ENCODE results near the gene PIK3R5. TPM values are rescaled to one million over a fixed set of nuclear protein-coding genes. Genes with fewer than 3 reads are reported as not detected.

PIK3R5 gene
- total RNA-seq, 1 experiment from 2014 or later = 5.9 TPM

- TF ChIP-seq, protein P1, sequence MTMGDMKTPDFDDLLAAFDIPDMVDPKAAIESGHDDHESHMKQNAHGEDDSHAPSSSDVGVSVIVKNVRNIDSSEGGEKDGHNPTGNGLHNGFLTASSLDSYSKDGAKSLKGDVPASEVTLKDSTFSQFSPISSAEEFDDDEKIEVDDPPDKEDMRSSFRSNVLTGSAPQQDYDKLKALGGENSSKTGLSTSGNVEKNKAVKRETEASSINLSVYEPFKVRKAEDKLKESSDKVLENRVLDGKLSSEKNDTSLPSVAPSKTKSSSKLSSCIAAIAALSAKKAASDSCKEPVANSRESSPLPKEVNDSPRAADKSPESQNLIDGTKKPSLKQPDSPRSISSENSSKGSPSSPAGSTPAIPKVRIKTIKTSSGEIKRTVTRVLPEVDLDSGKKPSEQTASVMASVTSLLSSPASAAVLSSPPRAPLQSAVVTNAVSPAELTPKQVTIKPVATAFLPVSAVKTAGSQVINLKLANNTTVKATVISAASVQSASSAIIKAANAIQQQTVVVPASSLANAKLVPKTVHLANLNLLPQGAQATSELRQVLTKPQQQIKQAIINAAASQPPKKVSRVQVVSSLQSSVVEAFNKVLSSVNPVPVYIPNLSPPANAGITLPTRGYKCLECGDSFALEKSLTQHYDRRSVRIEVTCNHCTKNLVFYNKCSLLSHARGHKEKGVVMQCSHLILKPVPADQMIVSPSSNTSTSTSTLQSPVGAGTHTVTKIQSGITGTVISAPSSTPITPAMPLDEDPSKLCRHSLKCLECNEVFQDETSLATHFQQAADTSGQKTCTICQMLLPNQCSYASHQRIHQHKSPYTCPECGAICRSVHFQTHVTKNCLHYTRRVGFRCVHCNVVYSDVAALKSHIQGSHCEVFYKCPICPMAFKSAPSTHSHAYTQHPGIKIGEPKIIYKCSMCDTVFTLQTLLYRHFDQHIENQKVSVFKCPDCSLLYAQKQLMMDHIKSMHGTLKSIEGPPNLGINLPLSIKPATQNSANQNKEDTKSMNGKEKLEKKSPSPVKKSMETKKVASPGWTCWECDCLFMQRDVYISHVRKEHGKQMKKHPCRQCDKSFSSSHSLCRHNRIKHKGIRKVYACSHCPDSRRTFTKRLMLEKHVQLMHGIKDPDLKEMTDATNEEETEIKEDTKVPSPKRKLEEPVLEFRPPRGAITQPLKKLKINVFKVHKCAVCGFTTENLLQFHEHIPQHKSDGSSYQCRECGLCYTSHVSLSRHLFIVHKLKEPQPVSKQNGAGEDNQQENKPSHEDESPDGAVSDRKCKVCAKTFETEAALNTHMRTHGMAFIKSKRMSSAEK (CRISPR knock-in tag; IDR thresholded peaks at IDR 0.05; ENCODE audit: borderline replicate concordance) = no peak
- TF ChIP-seq TCF7 (CRISPR knock-in tag; IDR thresholded peaks at IDR 0.05; ENCODE audit: low read depth) = no peak
- TF ChIP-seq, protein P2, sequence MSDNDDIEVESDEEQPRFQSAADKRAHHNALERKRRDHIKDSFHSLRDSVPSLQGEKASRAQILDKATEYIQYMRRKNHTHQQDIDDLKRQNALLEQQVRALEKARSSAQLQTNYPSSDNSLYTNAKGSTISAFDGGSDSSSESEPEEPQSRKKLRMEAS (CRISPR knock-in tag; IDR thresholded peaks at IDR 0.05) = no peak
- TF ChIP-seq, protein P3, sequence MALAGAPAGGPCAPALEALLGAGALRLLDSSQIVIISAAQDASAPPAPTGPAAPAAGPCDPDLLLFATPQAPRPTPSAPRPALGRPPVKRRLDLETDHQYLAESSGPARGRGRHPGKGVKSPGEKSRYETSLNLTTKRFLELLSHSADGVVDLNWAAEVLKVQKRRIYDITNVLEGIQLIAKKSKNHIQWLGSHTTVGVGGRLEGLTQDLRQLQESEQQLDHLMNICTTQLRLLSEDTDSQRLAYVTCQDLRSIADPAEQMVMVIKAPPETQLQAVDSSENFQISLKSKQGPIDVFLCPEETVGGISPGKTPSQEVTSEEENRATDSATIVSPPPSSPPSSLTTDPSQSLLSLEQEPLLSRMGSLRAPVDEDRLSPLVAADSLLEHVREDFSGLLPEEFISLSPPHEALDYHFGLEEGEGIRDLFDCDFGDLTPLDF (CRISPR knock-in tag; IDR thresholded peaks at IDR 0.05) = no peak
- TF ChIP-seq TP53 (CRISPR knock-in tag; IDR thresholded peaks at IDR 0.05) = no peak
- TF ChIP-seq, protein P4, sequence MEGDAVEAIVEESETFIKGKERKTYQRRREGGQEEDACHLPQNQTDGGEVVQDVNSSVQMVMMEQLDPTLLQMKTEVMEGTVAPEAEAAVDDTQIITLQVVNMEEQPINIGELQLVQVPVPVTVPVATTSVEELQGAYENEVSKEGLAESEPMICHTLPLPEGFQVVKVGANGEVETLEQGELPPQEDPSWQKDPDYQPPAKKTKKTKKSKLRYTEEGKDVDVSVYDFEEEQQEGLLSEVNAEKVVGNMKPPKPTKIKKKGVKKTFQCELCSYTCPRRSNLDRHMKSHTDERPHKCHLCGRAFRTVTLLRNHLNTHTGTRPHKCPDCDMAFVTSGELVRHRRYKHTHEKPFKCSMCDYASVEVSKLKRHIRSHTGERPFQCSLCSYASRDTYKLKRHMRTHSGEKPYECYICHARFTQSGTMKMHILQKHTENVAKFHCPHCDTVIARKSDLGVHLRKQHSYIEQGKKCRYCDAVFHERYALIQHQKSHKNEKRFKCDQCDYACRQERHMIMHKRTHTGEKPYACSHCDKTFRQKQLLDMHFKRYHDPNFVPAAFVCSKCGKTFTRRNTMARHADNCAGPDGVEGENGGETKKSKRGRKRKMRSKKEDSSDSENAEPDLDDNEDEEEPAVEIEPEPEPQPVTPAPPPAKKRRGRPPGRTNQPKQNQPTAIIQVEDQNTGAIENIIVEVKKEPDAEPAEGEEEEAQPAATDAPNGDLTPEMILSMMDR (IDR thresholded peaks at IDR 0.05) = no peak
- no peak for TF ChIP-seq PRRX2 (CRISPR knock-in tag; IDR thresholded peaks at IDR 0.05)
Measured at GRCh38 chr17:8900207-8900606, 65.3 kb downstream of the PIK3R5 start (continued).

DNA sequence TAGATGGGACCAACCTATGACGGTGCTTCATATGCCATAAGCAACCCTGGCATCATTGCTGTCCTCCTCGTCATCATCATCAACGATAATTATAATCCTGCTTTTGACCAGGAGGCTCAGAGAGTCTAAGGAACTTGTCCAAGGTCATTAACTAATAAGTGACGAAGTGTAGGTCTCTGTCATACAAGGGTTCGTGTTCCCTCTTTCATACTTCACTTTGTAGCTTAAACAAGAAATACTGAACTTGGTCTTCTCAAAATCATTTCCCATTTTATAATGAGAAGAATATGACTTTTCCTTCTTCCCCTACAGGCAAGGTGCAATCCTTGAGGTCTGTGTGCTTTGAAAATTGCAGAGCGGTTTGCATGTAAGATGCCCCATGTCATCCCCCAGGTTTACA, 66.9 kb downstream of the PIK3R5 start:
- peaks cover 3% of the 10 kb centered on the region; the same call in 1 of the 2 replicates for H3K27me3 Mint-ChIP-seq (ENCODE audit: low read depth)
- no peak overlapping the region for H3K27ac Mint-ChIP-seq
- POLR2A ChIA-PET = no interaction called here
- DNase-seq (ENCODE audit: low spot score) (no peak), ATAC-seq (no peak)
- CTCF ChIA-PET = interaction anchor here (3.0 to 4.1 kb wide), 2 partner anchors 9 to 100 kb away, joined by 29 to 59 read pairs; partner anchors contain the start of gene MFSD6L
- H3K4me1 Mint-ChIP-seq = peaks cover 31% of the 10 kb centered on the region
- TF ChIP-seq, protein P5, sequence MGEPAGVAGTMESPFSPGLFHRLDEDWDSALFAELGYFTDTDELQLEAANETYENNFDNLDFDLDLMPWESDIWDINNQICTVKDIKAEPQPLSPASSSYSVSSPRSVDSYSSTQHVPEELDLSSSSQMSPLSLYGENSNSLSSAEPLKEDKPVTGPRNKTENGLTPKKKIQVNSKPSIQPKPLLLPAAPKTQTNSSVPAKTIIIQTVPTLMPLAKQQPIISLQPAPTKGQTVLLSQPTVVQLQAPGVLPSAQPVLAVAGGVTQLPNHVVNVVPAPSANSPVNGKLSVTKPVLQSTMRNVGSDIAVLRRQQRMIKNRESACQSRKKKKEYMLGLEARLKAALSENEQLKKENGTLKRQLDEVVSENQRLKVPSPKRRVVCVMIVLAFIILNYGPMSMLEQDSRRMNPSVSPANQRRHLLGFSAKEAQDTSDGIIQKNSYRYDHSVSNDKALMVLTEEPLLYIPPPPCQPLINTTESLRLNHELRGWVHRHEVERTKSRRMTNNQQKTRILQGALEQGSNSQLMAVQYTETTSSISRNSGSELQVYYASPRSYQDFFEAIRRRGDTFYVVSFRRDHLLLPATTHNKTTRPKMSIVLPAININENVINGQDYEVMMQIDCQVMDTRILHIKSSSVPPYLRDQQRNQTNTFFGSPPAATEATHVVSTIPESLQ (CRISPR knock-in tag; IDR thresholded peaks at IDR 0.05) = no peak
- no peak for TF ChIP-seq ZNF671 (CRISPR knock-in tag; IDR thresholded peaks at IDR 0.05)
- TF ChIP-seq USF2 (CRISPR knock-in tag; IDR thresholded peaks at IDR 0.05) = no peak
- no peak for TF ChIP-seq ETV6 (CRISPR knock-in tag; IDR thresholded peaks at IDR 0.05)
- no peak for TF ChIP-seq FOXK1 (CRISPR knock-in tag; IDR thresholded peaks at IDR 0.05)
- TF ChIP-seq FOXP1 (CRISPR knock-in tag; IDR thresholded peaks at IDR 0.05; ENCODE audit: borderline replicate concordance) = no peak
- TF ChIP-seq, protein P6, sequence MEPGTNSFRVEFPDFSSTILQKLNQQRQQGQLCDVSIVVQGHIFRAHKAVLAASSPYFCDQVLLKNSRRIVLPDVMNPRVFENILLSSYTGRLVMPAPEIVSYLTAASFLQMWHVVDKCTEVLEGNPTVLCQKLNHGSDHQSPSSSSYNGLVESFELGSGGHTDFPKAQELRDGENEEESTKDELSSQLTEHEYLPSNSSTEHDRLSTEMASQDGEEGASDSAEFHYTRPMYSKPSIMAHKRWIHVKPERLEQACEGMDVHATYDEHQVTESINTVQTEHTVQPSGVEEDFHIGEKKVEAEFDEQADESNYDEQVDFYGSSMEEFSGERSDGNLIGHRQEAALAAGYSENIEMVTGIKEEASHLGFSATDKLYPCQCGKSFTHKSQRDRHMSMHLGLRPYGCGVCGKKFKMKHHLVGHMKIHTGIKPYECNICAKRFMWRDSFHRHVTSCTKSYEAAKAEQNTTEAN (CRISPR knock-in tag; IDR thresholded peaks at IDR 0.05) = no peak
- no peak for TF ChIP-seq ERG (CRISPR knock-in tag; IDR thresholded peaks at IDR 0.05)
- TF ChIP-seq GABPB1 (CRISPR knock-in tag; IDR thresholded peaks at IDR 0.05) = no peak
- no peak for TF ChIP-seq USF1 (CRISPR knock-in tag; IDR thresholded peaks at IDR 0.05)
- no peak for TF ChIP-seq ZBTB21 (CRISPR knock-in tag; IDR thresholded peaks at IDR 0.05; ENCODE audit: borderline replicate concordance)
- TF ChIP-seq, protein P2 (CRISPR knock-in tag; IDR thresholded peaks at IDR 0.05) = no peak
- TF ChIP-seq TP53 (CRISPR knock-in tag; IDR thresholded peaks at IDR 0.05) = no peak
- no peak for TF ChIP-seq TEAD1 (CRISPR knock-in tag; IDR thresholded peaks at IDR 0.05)
- no peak overlapping the region for H3K4me3 Mint-ChIP-seq
- no peaks in the 10 kb centered on the region for H3K36me3 Mint-ChIP-seq
- no peaks in the 10 kb centered on the region for H3K9me3 Mint-ChIP-seq

Measured in WTC11 (cell line).